GM19452 (cell line): Measurements from ENCODE around the gene CDC73.
"Not testable (repeated sequence)": the region's sequence is repeated elsewhere in the genome, so short reads cannot be mapped to it uniquely, and the experiment has no call there.

Experiments used
- ATAC-seq: cut with Tn5 transposase; IDR thresholded peaks from one replicate; pipeline ENCODE4 v1.9.1; 2021; ENCODE audit not compliant: unreplicated experiment

CDC73 gene

DNA sequence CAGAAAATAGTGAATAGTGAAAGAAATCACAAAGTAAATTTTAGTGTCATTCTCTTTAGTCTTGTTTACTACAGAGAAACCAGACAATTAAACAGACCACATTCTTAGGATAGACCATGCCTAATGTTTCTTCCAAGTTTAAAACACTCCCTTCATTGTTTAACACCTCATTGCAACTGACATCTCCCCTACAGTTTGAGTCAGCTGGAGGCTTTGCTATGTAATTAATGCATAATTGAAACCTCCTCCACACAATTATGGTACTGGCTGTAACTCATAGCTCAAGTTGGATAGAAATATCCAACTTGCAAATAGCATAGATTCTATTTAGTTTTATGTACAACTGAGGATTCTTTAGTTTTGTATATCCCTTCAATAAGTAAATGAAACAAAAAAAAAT lies 99.8 kb downstream of the CDC73 start:
- ATAC-seq = no peak

DNA sequence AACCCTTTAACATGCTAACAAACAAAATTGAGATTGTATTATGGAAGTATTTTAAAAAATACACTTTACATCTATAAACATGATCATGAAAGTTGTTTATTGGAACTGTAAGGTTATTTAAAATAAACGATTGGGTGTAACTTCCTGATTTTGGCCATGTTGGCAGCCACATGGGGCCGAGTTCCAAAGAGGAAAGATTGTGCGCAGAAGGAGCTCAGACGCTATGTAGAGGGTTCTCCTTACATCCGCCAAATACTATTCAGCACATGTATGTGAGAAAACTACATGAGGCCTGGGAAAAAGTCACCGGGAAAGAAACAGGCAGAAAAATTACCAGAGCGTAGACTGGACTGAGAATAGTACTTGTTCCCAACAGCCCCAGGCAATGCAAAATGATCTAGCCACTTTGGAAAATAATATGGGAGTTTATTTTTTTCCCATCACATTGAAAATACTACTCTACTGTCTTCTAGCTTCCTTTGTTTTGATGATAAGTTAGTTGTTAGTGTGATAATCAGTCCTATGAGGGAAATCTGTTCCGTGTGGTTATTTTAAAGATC lies 100.3 kb downstream of the CDC73 start:
- ATAC-seq = no peak

DNA sequence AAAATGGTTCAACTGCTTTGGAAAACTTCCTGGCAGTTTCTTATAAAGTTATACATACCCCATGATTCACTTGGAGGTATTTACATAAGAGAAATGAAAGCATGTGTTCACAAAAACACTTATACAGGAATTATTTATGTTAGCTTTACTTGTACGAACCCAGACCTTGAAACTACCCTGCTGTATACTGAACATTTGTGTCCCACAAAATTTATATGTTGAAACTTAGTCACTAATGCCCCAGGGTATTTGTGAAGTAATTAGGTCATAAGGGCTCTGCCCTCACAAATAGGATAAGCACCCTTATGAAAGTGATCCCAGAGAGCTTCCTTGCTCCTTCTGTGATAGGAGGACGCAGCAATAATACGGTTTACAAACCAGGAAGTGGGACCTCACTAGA lies 107.3 kb downstream of the CDC73 start:
- ATAC-seq = no peak

DNA sequence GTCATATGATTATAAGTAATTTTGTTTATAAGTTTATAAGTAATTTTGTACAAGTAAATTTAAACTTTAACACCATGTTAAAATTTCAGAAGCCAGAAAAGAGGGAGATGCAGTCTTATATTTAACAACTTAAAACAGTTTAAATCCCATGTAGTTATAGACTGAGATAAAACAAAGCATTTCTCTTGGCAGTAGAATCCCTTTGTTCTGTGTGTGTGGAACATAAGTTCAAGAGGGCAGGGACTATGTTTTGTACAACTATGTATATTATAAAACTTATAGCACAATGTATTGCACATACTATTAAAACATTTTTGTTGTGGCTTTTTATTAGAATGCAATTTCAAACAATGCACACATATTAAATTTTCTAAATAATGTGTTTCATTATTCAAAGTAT lies 109.3 kb downstream of the CDC73 start:
- not testable (repeated sequence) for ATAC-seq

- no peak for ATAC-seq
These were observed 112.7 kb downstream of the CDC73 start for GRCh38 chr1:193234530-193234929.

GRCh38 chr1:193237381-193237978 lies 115.6 kb downstream of the CDC73 start:
- no peak for ATAC-seq

- ATAC-seq = no peak
These were observed 118.8 kb downstream of the CDC73 start for GRCh38 chr1:193240609-193241008.

- peak; percentile 76 for ATAC-seq
These were observed 119.4 kb downstream of the CDC73 start for GRCh38 chr1:193241132-193241827.

- no peak for ATAC-seq
These were observed 120.2 kb downstream of the CDC73 start for GRCh38 chr1:193242000-193242399.

DNA sequence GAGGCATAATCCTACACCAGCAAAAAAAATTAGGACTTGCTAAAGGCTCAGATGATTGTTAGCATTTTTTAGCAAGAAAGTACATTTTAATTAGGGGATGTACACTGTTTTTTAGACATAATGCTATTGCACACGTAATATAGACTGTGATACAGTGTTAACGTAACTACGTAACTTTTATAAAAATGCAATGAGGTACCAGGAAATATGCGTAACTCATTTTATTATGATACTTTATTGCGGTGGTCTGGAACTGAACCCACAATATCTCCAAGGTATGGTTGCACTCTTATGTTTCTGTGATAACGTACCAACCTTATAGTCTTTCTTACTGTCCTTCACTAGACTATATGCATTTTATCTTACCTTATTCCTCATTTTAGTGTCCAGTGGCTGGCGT lies 127.4 kb downstream of the CDC73 start:
- ATAC-seq = no peak

DNA sequence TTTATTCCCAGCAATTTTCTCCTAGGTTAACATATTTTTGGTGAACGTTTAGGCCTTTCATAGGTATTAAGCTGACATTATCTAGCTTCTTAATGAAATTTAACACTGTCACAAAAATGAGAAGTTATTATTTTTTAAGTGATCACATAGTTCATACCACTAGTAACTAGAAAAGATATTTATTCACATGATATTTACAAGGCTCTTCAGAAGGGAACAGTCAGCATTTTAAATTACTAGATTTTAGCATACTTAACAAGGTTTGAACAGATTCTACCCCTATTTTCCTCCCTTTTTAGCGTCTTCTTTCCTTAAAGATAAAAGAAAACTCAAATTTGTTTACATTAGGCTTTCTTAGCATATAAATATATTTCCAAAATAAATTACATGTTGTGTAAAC lies 130.1 kb downstream of the CDC73 start:
- ATAC-seq = no peak

GRCh38 chr1:193256019-193256418 lies 134.2 kb downstream of the CDC73 start:
- no peak for ATAC-seq

DNA sequence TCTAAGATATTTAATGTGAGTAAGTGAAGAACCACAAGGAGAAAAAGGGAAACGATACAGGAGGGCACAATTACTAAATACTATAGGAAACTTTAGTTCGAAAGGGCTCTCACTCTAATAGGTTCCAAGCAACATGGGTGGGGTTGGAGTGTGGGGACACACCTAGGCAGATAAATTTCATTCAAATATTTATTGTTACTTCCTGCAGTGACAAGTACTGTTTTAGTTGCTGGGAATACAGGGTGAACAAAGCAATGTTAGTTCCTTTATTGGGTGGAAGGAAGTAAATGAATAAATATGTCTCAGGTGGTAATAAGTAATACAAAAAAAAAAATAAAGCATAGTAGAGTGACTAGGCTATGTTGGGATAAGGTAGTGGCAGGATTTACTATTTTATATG lies 137.8 kb downstream of the CDC73 start:
- no peak for ATAC-seq

DNA sequence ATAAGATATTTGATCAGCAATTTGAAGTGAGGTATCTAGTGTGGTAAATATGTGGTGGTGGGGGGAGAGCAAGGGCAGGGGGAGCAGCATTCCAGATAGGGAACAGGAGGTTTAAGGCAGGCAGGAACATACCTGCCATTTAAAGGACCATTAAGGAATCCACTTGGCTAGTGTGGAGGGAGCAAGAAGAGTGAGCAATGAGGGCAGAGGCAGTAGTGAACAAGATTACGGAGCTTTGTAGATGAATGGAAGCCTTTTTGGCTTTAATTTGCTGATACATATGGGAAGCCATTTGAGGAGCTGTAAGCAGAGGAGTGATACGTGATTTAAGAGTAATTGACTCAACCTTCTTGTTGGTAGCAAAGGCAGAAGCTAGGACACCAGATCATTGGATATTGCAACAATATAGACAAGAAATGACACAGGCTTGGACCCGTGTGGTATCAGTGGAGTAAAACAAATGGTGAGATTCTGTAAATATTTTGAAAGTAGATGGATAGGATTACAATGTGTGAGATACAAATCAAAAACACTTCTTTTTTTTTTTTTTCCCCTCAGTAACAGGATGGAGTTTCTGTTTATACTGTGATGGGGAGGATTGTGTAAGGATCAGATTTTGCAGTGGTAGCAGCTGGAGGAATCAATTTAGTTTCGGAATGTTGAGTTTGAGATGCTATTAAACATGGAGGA lies 138.4 kb downstream of the CDC73 start:
- no peak for ATAC-seq

- ATAC-seq = no peak
These were observed 139.1 kb downstream of the CDC73 start for GRCh38 chr1:193260896-193261295.

DNA sequence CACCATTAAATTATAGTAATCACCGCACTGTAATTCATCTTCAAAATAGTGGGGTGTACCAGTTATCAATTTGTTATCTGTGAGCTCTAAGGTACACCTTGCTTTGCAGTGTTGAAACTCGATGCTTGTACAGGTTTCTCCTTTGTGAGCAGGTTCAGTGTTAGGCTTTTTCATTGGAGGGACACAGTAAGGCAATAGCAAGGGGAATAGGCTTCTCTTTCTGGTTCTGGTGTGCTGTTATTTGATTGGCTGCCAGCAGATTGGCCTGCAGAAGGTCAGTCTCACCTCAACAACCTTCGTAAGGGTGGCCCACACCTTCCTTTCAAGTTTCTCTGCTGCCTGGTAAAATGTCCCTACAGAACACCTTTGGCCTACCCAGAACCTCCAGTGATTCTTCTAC lies 140.8 kb downstream of the CDC73 start:
- no peak for ATAC-seq

GRCh38 chr1:193264313-193265065 lies 142.7 kb downstream of the CDC73 start:
- no peak for ATAC-seq

DNA sequence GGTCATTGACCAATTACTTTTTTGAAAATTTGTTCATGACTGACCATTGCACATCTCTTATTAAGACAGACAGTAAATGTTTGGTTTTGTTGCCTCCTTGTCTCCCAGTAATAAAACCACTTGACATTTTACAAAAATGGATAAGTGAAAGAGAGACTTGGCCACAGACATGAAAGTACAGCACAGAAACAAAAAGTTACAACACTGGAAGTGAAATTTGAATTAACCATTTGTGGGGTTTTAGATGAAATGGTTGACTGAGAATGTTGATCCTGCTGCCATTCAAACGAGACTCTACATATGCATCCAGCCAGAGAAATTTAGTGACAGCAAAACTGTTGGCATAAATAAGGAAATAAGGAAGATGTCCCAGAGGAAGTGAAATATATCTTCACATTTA lies 143.9 kb downstream of the CDC73 start:
- ATAC-seq = peak; percentile 46

DNA sequence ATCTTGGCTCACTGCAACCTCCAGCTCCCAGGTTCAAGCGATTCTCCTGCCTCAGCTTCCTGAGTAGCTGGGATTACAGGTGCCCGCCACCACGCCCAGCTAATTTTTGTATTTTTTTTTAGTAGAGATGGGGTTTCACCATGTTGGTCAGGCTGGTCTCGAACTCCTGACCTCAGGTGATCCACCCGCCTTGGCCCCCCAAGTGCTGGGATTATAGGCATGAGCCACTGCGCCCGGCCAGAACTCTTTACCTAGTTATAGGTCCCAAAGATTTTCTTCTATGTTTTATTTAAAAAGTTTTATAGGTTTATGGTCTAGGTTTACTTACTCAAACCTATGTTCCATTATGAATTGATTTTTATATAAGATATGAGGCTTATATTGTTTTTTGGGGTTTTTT lies 145.0 kb downstream of the CDC73 start:
- ATAC-seq = not testable (repeated sequence)

GRCh38 chr1:193270996-193271395 lies 149.2 kb downstream of the CDC73 start:
- peak; percentile 99 for ATAC-seq

DNA sequence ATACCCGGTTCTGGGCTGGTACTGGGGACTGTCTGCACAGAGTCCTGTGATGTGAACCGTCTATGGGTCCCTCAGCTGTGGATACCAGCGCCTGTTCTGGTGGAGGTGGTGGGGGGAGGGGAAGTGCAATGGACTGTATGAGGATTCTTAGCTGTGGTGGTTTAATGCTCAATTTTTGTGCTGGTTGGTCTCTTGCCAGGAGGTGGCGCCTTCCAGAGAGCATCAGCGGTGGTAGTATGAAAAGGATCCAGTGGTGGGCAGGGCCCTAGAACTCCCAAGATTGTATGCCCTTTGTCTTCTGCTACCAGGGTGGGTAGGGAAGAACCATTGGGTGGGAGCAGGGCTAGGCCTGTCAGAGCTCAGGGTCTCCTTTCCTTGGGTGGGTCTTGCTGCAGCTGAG lies 153.9 kb downstream of the CDC73 start:
- no peak for ATAC-seq
